HS-5 (cell line): ENCODE results near the gene KAZN.
"Not testable (repeated sequence)": the region's sequence is repeated elsewhere in the genome, so short reads cannot be mapped to it uniquely, and the experiment has no call there.

ENCODE experiments used
- DNase-seq: peaks from one replicate; pipeline ENCODE4 v3.0.0-alpha.2; 2012; ENCODE audit warnings: low read depth

Gene KAZN

DNA sequence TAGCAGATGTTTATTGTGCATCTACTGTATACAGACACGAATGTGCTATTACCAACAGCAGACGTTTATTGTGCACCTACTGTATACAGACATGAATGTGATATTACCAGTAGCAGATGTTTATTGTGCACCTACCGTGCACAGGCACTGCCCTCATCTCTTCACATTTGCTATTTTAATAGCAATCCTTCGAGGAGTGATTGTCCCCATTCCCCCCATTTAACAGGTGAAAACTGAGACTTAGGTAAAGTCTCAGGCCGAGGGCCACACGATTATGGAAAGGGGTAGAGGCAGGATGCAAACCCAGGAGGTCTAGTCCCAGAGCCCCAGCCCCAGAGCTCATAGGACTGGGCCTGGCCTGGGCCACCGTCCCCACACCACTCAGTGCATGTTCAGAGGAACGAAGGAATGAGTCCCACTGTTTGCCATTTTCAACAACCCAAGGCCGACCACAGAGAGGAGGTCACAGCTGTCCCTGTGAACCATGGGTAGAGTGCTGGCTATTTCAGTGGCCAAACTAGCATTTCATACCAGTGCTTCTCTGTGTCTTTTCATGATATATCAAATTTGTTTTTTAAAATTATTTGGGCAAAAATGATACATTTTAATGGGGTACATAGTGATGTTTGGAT is 440.6 kb downstream of the KAZN start:
- no peak for DNase-seq

DNA sequence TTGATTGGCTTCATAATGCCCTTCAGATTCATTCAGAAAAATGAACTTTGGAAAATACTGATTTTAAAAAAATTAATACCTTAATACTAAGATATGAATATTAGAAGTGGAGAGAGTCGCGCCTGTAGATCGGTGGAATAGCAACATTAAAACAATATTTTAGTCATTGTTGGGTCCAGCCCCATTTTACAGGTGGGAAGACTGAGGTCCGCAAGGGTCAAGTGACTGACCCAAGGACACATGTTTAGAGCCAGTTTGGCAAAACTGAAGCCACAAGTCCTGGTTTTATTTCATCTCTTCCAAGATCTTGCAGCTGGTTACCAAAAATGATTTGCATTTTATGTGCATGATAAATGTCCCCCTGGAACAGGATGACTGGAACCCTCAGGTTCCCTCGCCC is 441.4 kb downstream of the KAZN start:
- no peak for DNase-seq

DNA sequence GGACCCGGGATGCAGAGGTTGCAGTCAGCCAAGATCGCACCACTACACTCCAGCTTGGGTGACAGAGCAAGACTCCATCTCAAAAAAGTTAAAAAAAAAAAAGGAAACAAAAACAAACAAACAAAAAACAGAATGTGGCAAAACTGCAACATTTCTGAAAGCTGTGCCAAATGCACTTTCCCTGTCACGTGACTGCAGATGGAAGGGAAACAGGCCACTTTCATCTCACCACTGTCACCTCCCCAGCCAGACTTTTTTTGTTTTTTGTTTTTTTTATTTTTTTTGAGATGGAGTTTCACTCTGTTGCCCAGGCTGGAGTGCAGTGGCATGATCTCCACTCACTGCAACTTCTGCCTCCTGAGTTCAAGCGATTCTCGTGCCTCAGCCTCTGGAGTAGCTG is 442.2 kb downstream of the KAZN start:
- DNase-seq, result not testable (repeated sequence)

DNA sequence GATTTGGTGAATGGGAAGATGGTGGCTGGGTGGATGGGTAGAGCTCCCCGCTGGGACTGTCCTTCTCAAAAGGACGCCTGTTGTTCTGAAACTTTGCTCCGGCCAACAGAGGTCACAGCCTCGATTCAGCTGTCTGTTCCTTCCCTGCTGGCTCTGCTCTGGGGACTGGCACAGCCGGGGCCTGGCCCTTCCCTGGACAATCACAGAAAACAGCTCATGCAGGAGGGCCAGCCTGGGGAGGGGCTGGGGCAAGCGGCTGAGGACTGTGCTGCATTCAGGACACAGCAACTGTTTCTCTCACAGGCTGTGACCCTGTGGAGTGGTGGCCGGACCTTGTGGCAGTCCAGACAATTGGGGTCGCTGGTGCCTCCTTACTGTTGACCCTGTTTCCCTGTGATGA is 444.4 kb downstream of the KAZN start:
- no peak for DNase-seq

DNA sequence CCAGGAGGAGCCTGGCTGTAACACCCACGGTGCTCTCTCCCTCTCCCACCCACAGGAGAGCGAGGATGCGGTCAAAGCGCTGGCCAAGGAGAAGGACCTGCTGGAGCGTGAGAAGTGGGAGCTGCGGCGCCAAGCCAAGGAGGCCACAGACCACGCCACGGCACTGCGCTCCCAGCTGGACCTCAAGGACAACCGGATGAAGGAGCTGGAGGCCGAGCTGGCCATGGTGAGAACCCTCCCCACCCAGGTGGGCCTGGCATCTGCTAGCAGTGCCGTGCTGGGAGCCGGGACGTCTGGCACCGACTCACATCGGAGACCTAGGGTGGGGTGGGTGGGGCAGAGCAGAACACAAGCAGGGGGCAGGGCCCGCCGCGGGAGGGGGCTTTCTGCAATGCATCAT is 445.4 kb downstream of the KAZN start:
- DNase-seq, result no peak

DNA sequence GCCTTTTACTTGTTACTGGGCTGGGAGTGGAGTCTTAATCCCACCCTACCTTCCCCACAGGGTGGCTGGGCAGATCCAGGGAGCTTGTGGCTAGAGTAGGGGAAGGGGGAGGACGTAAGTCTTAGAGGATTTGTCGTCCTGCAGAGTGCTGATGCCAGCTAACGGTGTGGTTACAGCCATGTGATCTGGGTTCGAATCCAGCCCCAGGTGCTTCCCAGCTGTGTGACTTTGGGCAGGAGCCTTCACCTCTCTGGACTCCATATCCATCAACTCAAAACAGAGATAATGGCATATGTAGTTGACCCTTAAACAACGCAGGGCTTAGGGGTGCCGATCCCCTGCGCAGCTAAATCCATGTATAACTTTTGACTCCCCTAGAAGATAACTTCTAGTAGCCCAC is 446.6 kb downstream of the KAZN start:
- no peak for DNase-seq

DNA sequence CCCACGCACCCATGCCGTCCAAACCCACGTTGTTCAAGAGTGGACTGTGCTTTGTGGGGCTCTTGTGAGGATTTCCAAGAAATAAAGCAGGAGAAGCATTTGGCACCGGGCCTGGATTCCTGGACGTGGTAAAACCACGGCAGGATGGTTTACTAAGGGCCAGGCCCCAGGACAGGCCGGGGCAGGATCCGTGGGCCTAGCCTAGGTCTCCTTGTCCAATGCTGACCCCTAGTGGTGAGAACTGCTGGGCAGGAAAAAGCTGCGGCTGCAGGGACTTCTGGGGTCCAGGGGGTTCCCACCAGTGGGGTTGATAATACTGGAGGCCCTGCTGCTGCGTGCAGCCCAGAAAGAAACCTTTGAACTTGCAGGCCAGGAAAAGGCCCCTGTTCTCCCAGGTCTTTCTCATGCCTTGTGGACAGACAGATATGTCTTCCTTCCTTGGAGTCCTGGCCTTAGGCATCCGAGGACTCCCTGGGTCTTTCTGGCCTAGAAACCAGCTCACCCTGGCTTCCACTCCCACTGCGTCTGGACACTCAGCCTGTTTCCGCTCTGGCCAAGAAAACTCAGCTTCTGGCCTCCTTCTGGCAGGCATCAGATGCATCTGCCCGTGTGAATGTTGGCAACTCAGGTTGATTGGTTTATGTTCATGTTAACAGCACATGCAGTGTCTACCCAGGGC is 448.1 kb downstream of the KAZN start:
- no peak for DNase-seq

DNA sequence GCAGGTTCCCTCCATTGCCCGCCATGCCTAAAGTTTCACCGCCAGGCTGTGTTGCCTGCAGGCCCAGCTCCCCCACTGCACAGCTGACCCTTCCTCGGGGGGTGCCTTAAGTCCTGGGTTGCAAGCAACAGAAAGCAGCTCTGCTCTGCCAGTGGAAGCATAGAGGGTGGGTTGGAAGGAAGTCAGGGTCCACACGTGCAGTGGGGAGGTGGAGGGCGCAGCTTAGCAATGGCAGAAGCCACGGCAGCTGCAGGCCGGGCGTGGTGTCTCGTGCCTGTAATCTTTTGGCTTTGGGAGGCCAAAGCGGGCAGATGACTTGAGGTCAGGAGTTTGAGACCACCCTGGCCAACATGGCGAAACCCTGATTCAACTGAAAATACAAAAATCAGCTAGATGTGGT is 448.8 kb downstream of the KAZN start:
- no peak for DNase-seq

DNA sequence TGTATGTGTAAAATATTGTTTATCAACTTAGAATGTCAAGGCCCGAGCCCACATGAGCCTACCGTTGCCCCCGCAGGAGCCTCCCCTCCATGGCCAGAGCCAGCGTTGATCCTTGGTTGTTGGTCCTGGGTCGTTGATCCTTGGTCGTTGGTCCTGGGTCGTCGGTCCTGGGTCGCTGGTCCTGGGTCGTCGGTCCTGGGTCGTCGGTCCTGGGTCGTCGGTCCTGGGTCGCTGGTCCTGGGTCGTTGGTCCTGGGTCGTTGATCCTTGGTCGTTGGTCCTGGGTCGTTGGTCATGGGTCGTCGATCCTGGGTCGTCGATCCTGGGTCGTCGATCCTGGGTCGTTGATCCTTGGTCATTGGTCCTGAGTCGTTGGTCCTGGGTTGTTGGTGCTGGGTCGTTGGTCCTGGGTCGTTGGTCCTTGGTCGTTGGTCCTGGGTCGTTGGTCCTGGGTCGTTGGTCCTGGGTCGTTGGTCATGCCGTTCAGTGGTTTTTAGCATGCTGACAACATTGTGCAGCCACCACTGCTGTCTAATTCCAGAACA is 450.0 kb downstream of the KAZN start:
- DNase-seq, result no peak

DNA sequence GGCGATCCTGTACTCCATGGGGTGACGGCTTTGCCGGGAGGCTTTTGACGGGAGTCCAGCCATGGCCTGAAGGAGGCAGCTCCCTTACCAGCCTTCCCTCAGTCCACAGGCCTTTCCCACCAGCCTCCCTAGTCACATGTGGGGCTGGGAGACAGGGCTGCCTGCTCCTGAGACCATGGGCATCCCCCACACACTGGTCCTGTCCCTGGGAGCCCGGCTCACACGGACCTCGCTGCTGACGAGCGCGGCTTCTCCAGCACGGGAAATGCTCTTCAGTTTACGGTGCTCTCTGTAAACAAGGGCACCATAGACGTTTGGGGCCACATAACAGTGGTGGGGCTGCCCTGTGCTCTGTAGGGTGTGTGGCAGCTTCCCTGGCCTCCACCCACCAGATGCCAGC is 450.6 kb downstream of the KAZN start:
- no peak for DNase-seq

DNA sequence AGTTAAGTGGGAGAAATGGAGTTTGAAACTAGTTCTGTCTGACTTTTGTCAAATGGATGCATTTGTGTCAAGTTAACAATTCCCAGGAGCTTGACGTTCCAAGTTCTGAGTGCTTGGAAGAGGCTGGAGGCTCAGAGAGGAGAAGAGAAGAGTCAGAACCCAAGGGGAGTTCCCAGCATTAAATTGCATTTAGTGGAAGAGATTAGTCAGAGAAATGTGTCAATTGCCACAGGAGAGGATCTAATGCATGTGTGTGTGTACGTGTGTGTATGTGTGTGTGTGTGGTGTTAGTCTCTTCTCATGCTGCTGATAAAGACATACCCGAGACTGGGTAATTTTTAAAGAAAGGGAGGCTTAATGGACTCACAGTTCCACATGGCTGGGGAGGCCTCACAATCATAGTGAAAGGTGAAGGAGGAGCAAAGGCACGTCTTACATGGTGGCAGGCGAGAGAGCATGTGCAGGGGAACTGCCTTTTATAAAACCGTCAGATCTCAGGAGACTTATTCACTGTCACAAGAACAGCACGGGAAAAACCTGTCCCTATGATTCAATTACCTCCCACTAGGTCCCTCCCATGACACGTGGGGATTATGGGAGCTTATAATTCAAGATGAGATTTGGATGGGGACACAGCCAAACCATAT is 453.5 kb downstream of the KAZN start:
- no peak for DNase-seq

DNA sequence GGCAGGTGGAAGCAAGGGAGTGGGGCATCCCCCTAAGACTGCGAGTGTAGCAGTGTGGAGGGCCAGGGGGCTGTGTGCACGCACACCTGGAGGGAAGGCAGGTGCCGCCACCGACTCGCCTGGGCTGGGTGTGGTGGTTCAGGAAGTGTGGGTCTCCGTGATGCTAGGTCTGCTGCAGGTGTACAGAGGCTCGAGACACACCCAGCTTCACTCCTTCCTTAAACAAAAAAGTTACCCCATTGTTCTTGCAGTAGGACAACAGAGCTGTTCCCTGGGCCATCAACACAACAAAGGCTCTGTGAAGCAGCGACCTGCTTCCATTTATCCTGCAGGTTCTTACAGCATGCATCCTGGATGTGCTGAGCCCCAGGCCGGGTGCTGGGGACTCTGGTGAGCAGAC is 454.7 kb downstream of the KAZN start:
- DNase-seq, result no peak

DNA sequence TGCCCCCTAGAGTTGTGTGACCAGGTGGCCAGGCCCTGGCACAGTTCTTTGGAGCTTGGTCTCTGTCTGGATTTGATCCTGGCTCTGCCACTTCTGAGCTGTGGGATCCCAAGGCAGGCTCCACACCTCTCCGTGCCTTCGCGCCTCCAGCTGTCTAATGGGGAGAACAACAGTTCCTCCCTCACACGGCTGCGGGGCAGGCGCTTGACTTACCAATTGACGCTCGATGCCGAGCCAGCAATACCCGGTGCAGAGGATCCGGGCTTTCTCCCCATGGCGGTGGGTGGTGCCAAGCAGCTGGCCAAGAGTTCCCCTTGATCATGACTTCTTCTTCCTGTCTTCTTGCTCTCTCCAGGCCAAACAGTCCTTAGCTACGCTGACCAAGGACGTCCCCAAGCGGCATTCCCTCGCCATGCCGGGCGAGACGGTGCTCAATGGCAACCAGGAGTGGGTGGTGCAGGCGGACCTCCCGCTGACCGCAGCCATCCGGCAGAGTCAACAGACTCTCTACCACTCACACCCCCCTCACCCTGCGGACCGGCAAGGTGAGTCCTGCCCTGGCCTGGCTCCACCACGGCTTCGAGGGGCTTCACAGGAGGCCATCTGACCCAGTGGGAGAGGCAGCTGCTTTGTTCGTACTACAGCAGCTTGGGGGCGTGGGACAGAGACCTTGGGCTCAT is 457.4 kb downstream of the KAZN start:
- DNase-seq, result no peak

DNA sequence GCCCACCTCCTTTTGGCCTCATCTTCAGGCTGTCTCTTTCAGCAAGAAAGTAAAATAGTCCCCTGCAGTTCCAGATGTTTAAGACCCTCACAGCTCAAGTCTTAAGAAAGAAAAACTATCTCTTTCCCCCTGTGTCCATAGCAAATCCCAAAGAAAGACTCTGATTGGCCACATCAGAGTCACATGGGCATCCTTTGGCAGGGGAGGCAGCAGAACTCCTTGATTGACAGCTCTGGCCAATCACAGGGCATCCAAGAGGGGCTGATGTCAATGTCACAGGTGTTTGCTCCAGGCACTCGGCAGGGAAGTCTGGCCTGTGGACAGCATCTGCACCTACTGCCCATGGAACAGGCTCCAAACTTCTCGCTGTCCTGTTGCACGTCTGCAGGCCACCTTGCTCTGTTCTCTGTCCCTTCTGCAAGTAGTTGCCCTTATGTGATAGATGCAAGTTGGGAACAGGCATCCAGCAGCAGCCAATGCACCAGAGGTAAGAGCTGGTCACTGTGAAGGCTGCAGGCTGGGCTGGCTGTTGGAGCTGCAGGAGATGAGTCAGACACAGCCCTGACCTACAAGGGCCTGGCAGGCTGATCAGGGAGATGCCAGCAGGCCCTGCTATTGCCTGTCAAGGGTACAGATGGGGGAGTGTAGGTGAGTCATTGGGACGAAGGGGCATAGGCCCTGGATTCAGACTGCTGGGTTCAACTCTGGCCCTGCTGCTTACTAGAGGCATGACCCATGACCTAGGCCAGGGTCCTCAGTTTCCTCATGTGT is 458.2 kb downstream of the KAZN start:
- peak; percentile 28 for DNase-seq

DNA sequence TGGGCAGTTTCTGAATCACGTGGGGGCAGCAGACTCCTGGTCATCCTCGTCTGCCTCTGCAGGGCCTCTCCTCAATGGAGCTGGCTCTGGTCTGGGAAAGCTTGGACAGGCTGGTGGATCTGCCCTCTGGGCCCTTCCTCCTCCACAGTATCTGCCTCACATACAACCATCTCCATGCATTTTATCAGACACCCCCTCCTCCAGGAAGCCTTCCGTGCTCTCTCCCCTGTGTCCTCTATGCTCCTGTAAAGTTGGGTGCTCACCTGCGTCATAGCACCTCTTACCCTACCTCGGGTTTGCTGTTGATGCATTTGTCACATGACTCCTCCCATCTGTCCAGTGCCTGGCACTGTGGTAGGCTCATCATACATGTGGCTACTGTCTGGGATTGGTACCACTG is 459.3 kb downstream of the KAZN start:
- no peak for DNase-seq

DNA sequence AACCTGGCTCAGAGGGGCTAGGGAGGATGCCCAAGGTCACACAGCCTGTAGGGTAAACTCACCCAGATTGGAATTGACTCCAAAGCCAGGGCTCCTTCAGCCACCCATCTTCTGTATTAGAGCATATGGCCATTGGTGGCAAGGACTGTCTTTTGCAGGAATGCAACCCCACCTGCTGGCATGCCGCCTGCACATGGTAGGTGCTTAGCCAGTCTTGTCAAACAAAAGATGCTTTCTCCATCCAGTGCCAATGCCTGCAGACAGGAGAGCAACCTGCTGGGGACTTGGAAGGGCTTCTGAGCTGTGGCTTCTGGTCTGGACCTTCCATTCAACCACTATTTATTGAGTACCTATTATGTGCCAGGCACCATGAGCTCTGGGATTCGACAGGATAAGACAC is 459.8 kb downstream of the KAZN start:
- DNase-seq, result no peak

DNA sequence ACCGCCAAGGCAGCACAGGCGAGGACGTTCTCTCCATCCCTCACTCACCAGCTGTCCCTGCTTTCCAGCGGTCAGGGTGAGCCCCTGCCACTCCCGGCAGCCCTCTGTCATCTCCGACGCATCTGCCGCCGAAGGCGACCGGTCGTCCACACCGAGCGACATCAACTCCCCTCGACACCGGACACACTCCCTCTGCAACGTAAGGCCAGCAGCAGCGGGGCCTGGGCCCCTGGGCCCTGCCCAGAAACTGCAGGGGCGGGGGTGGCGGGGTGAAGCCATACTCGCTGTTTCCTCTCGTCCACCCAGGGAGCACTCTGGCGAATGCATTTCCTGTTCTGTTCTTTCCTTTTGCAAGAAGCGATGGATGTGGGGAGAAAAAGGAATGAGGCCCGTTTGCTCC is 461.6 kb downstream of the KAZN start:
- DNase-seq, result no peak

DNA sequence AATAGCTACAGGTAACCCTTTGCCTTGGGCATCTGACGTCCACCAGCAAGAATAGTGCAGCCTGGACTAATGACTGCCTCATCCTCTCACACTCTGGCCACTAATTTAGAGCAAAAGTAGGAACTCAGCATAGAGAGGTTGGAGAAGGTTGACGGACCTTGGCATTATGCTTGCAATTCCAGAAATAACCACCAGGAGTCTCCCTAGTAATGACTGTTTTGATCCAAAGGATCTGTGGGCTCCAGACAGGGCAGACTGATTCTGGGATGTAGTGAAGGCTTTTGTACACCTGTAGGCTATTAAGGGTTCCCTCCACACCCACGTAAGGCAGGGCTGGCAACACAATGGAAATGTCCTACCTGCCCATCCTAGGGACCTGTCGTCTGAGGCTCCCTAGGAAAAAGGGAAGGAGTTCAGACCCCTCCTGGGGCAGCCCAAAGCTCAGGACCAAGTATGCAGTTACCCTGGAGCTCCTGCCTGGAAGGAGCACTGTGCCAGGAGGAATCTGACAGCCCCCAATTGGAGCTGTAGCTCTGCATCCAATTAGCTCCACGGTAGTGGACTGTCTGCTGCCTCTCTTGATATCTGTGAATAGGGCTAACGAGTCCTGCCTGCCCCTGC is 464.1 kb downstream of the KAZN start:
- DNase-seq, result no peak

DNA sequence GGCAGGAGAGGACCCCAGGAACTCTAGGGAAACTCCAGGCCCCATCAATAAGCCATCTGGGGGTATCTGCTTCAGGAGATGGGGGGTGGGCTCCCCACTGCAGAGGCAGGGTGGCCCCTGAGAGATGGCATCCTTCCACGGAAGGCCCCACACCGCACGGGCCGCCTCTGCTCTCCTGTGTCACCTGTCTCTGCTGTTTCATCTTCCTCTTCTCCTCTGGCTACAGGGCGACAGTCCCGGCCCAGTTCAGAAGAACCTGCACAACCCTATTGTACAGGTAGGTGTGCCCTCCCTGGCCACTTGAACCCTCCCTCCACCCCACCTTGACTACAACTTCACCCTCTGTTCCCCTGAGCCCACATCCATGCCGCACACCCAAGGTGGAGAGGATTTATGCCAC is 464.9 kb downstream of the KAZN start:
- no peak for DNase-seq

DNA sequence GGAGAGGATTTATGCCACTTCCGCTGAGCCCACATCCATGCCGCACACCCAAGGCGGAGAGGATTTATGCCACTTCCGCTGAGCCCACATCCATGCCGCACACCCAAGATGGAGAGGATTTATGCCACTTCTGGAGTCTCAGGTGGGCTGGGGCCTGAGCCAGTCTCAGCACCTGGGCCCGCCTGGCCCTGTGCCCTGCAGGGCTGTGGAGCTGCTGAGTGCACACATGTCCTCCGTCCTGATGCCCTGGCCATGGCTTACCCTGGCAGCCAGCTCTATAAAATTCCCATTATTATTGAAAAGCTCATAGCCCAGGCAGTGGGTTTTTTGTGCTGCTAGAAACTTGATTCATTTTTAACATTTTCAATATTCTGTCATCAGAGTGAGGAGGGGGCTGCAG is 465.3 kb downstream of the KAZN start:
- DNase-seq, result no peak

DNA sequence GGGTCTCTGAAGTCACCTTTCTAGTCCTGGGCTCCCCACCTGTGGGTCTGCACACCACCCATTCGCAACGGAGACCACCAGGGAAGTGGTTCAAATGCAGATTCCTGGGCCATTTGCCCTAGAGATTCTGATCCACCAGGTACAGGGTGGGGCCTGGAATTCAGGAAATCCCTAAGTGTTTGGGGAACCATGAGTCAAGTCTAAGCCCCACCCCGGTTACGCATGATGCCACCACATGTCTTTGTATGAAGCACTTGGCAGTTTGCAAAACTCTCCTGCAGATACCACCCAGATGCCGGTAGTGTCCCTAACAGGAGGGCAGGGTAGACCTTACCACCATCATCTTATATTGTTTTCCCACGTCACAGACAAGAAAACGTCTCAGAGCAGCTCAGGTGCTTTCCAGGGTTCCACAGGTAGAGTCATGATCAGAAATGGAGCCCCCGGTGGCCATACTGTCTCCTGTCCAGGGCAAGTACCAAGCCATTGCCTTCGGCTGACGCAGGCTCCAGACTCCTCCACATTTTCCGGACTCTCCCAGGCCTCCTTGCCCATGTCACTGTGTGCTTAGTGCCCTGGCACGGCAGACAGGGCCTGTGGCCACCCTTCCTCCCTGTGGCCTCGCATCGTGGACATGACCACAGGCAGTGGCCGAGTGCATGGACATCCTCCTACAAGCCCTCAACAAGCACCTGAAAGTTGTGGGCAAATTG is 465.9 kb downstream of the KAZN start:
- DNase-seq, result no peak
